HG03097 (cell line): ENCODE results near the gene CASQ1.
A peak's percentile ranks its signal among the peaks of the same experiment; 100 is the strongest.

ENCODE experiments used
- ATAC-seq: cut with Tn5 transposase; IDR thresholded peaks from one replicate; pipeline ENCODE4 v1.9.1; 2021; ENCODE audit not compliant: unreplicated experiment, low FRiP score

CASQ1 gene

GRCh38 chr1:160200786-160201185 is 10.4 kb downstream of the CASQ1 start:
- ATAC-seq = no peak

- ATAC-seq = peak; percentile 56
Observed at GRCh38 chr1:160204526-160205241, 14.3 kb downstream of the CASQ1 start.

- ATAC-seq = no peak
Observed at GRCh38 chr1:160205242-160206035, 15.1 kb downstream of the CASQ1 start, which contains the start of gene PEA15. TSS of gene PEA15 (plus strand) at chr1:160205384. CDS start at chr1:160211545, 6,161 bp downstream.

- ATAC-seq = no peak
Observed at GRCh38 chr1:160206036-160206389, 15.6 kb downstream of the CASQ1 start.

- no peak for ATAC-seq
Observed at GRCh38 chr1:160206421-160207117, 16.2 kb downstream of the CASQ1 start.

GRCh38 chr1:160207118-160207650 is 16.8 kb downstream of the CASQ1 start:
- ATAC-seq = no peak

GRCh38 chr1:160207771-160208556 is 17.6 kb downstream of the CASQ1 start:
- no peak for ATAC-seq

- no peak for ATAC-seq
Observed at GRCh38 chr1:160208557-160209320, 18.4 kb downstream of the CASQ1 start.

- no peak for ATAC-seq
Observed at GRCh38 chr1:160209321-160210046, 19.1 kb downstream of the CASQ1 start.

- no peak for ATAC-seq
Observed at GRCh38 chr1:160210561-160210960, 20.2 kb downstream of the CASQ1 start.

- ATAC-seq = no peak
Observed at GRCh38 chr1:160211046-160211790, 20.8 kb downstream of the CASQ1 start.

GRCh38 chr1:160214481-160215140 is 24.2 kb downstream of the CASQ1 start:
- no peak for ATAC-seq

- ATAC-seq = no peak
Observed at GRCh38 chr1:160216301-160216700, 25.9 kb downstream of the CASQ1 start.

- ATAC-seq = no peak
Observed at GRCh38 chr1:160217481-160218051, 27.2 kb downstream of the CASQ1 start.

- ATAC-seq = no peak
Observed at GRCh38 chr1:160219062-160219929, 28.9 kb downstream of the CASQ1 start.

- ATAC-seq = no peak
Observed at GRCh38 chr1:160220301-160220700, 29.9 kb downstream of the CASQ1 start.
